HepG2 (cell line): ENCODE measurements around the gene SLC10A1. TPM values are rescaled to one million over a fixed set of nuclear protein-coding genes. Genes with fewer than 3 reads are reported as not detected.

Experiments used
- ATAC-seq: fragments of 200-7000 bp; cut with Tn5 transposase; 3 replicates; pipeline ENCODE4 v1.9.1; 2020; ENCODE audit warnings: mild to moderate bottlenecking, moderate library complexity
- BruUV-seq: library from RNA; stranded (reverse); fragments of 400-500 nt; replicated peaks from 2 replicates; lab custom pipeline; 2021; lab: Mats Ljungman, UMichigan
- CTCF ChIA-PET: fragments of 300-600 bp; formaldehyde crosslinking; extraction: SDS; loops from one replicate; lab custom pipeline; 2021; ENCODE audit warnings: low total read pairs, inconsistent platforms, low intra/inter-chr PET ratio; lab: Yijun Ruan, JAX
- POLR2A ChIA-PET: fragments of 350-600 bp; sonication (Branson Sonifier 250); formaldehyde crosslinking; loops from one replicate; lab custom pipeline; 2020; ENCODE audit warnings: antibody characterized with exemption, inconsistent platforms; lab: Yijun Ruan, JAX
- DNase-seq: peaks from one replicate; pipeline ENCODE4 v3.0.0-alpha.2; 2015; ENCODE audit warnings: low spot score
- FAIRE-seq: peaks from 3 replicates; lab custom pipeline; 2011; peaks lifted over from hg19 to GRCh38; lab: Jason Lieb, UNC
- H2AFZ ChIP-seq: one replicate; pipeline ENCODE4 v1.6.1; 2011; ENCODE audit warnings: low read length, inconsistent platforms
- H3K27ac ChIP-seq: fragments of 300-600 bp; 3 replicates; pipeline ENCODE4 v1.8.0; 2011; ENCODE audit warnings: mixed run types, mild to moderate bottlenecking, mixed read lengths, low read length, inconsistent platforms; ENCODE audit not compliant: insufficient read depth; ENCODE audit errors: extremely low read length
- H3K27me3 ChIP-seq, 2 experiments: fragments of 200-600 bp in 1 of 2; 2 replicates in 1 of 2; 3 replicates in 1 of 2; pipeline versions ENCODE4 v1.6.0 to v1.8.0; 2011; ENCODE audit warnings: low read length in 2 of 2, mild to moderate bottlenecking in 2 of 2, moderate library complexity in 2 of 2, inconsistent platforms in 1 of 2; ENCODE audit not compliant: insufficient read depth in 2 of 2, control insufficient read depth in 1 of 2
- H3K36me3 ChIP-seq, 2 experiments: fragments of 200-600 bp in 1 of 2; replicated peaks in 1 of 2; 2 replicates in 1 of 2; 3 replicates in 1 of 2; pipeline versions ENCODE4 v1.5.1 to v1.8.0; 2011; ENCODE audit warnings: low read length in 2 of 2, inconsistent platforms in 1 of 2; ENCODE audit not compliant: insufficient read depth in 2 of 2, control insufficient read depth in 1 of 2
- H3K4me1 ChIP-seq: 2 replicates; pipeline ENCODE4 v1.5.1; 2012; ENCODE audit warnings: low read length, inconsistent platforms; ENCODE audit not compliant: insufficient read depth
- H3K4me2 ChIP-seq: 2 replicates; pipeline ENCODE4 v1.6.0; 2011; ENCODE audit warnings: low read depth, low read length, inconsistent platforms
- H3K4me3 ChIP-seq, 3 experiments: fragments of 200-600 bp in 1 of 3; sonication (generic), shearing (Covaris generic) in 1 of 3; replicated peaks in 1 of 3; 2 replicates each; pipeline ENCODE4 v1.5.1; 2011 to 2016; ENCODE audit warnings: low read length in 3 of 3, inconsistent platforms in 2 of 3, low read depth in 2 of 3, mild to moderate bottlenecking in 2 of 3, control low read depth in 1 of 3, mixed read lengths in 1 of 3; ENCODE audit not compliant: insufficient read depth in 1 of 3
- H3K79me2 ChIP-seq: one replicate; pipeline ENCODE4 v1.6.1; 2011; ENCODE audit warnings: low read length, inconsistent platforms; ENCODE audit not compliant: insufficient read depth
- H3K9ac ChIP-seq: 2 replicates; pipeline ENCODE4 v1.6.0; 2011; ENCODE audit warnings: mild to moderate bottlenecking, low read depth, low read length, inconsistent platforms; ENCODE audit not compliant: insufficient read depth
- H3K9me3 ChIP-seq: 2 replicates; pipeline ENCODE4 v1.5.1; 2012; ENCODE audit warnings: mild to moderate bottlenecking, low read length
- H4K20me1 ChIP-seq: 2 replicates; pipeline ENCODE4 v1.6.0; 2011; ENCODE audit warnings: inconsistent platforms, mild to moderate bottlenecking, low read length, moderate library complexity; ENCODE audit not compliant: insufficient read depth
- MYPOP ChIP-seq: sonication (generic); formaldehyde crosslinking; IDR thresholded peaks from 2 replicates; pipeline ENCODE4 v1.8.1; 2023; ENCODE audit warnings: mild to moderate bottlenecking, moderate library complexity, missing genetic modification reagents
- MZF1 ChIP-seq: sonication (generic); formaldehyde crosslinking; IDR thresholded peaks from 2 replicates; pipeline ENCODE4 v1.8.1; 2023; ENCODE audit warnings: mild to moderate bottlenecking, missing genetic modification reagents, borderline replicate concordance
- SETDB1 ChIP-seq: sonication (generic); formaldehyde crosslinking; IDR thresholded peaks from 2 replicates; pipeline ENCODE4 v1.5.1; 2020; ENCODE audit warnings: missing genetic modification reagents, mild to moderate bottlenecking, borderline replicate concordance
- ZNF770 ChIP-seq: sonication (generic); formaldehyde crosslinking; IDR thresholded peaks from 2 replicates; pipeline ENCODE4 v1.5.0; 2020; ENCODE audit warnings: mild to moderate bottlenecking, missing genetic modification reagents
- WGBS: methylation state at CpG from one replicate; pipeline ENCODE4 v1.1.6; 2017; ENCODE audit warnings: low lambda C conversion rate; 5-methylcytosine and 5-hydroxymethylcytosine counted together
- in situ Hi-C: cut with HindIII; loops from 2 replicates; pipeline ENCODE4 v1.10.0; 2017; ENCODE audit warnings: low pct_unique_long_range_greater_than_20kb; ENCODE audit not compliant: extremely low pct_ligation_motif_present
- intact Hi-C: fragments of 100-400 bp; cut with micrococcal nuclease; formaldehyde crosslinking; loops from one replicate; pipeline ENCODE4 v1.10.0; 2022; ENCODE audit not compliant: unreplicated experiment
- polyA plus RNA-seq, 8 experiments: library from polyadenylated mRNA; depleted of rRNA in 3 of 8; stranded (reverse) in 7 of 8; unstranded in 1 of 8; fragments of >200 nt; fragmentation: Illumina TruSeq in 4 of 8; extraction: Trizol in 4 of 8; gene quantifications; 2 replicates each; pipeline versions ENCODE4 v1.2.1 to v1.2.3, GENCODE V29; 2011 to 2016; ENCODE audit warnings: low read depth in 4 of 8, missing spikeins in 1 of 8, mixed read lengths in 1 of 8; ENCODE audit not compliant: insufficient read depth in 1 of 8
- total RNA-seq, 5 experiments: library from RNA; depleted of rRNA; stranded (reverse); fragments of >200 nt; fragmentation: Illumina TruSeq; extraction: Trizol; gene quantifications; 2 replicates each; pipeline ENCODE4 v1.2.3, GENCODE V29; 2016; ENCODE audit warnings: low read depth in 1 of 5

Gene SLC10A1
- total and polyA plus RNA-seq, 2 of the 13 experiments (the other 11 are each of a cell fraction or from before 2014, with no cell fraction given) = 0.17 TPM; not detected in 1

- TF ChIP-seq MZF1 = no peak
- TF ChIP-seq SETDB1 (CRISPR knock-in tag) = no peak
- TF ChIP-seq, all 625 proteins: peak for 208
Observed at GRCh38 chr14:69808919-69809808, 12.1 kb upstream of the SLC10A1 start (continued).

GRCh38 chr14:69807192-69807591 is 10.2 kb upstream of the SLC10A1 start:
- no peaks in the 10 kb centered on the region for H4K20me1 ChIP-seq
- ChIA-PET POLR2A (interaction anchor here (2.7 to 3.8 kb wide), 2 partner anchors 40 to 241 kb away, joined by 8 to 47 read pairs; partner anchors contain the start of gene SRSF5), CTCF (no interaction called here)
- H3K4me1 ChIP-seq = peaks cover 65% of the 10 kb centered on the region
- H3K9me3 ChIP-seq = no peaks in the 10 kb centered on the region
- in situ Hi-C loops = no loop called here
- 90% methylated on average over 1 of the region's 1 CpG for WGBS
- H3K4me3 ChIP-seq = no peak overlapping the region
- H3K36me3 ChIP-seq = no peaks in the 10 kb centered on the region
- no peak overlapping the region for H3K4me2 ChIP-seq
- H3K27ac ChIP-seq = no peak overlapping the region
- no peak overlapping the region for H2AFZ ChIP-seq
- no peaks in the 10 kb centered on the region for H3K27me3 ChIP-seq
- TF ChIP-seq MYPOP (CRISPR knock-in tag) = no peak
- peak; percentile 85 for TF ChIP-seq ZNF770 (CRISPR knock-in tag)
- ATAC-seq (no peak), FAIRE-seq (no peak), DNase-seq (no peak)
- intact Hi-C loops = no loop called here
- H3K79me2 ChIP-seq = no peaks in the 10 kb centered on the region
- H3K9ac ChIP-seq = no peak overlapping the region
- no TSS peak for BruUV-seq
